MM.1S (cell line): ENCODE measurements around the gene NRG3.
"Not testable (repeated sequence)": the region's sequence is repeated elsewhere in the genome, so short reads cannot be mapped to it uniquely, and the experiment has no call there.

ENCODE experiments used
- DNase-seq: peaks from one replicate; pipeline ENCODE4 v3.0.0-alpha.2; 2015
- H2AFZ ChIP-seq: fragments of 300-600 bp; sonication (generic); 2 replicates; pipeline ENCODE4 v1.6.0; 2016; ENCODE audit warnings: antibody characterized with exemption, low read length
- H3F3A ChIP-seq: fragments of 300-600 bp; sonication (generic); 2 replicates; pipeline ENCODE4 v1.6.1; 2016; ENCODE audit warnings: mild to moderate bottlenecking, antibody characterized with exemption, low read length, moderate library complexity, mixed read lengths; ENCODE audit not compliant: insufficient read depth
- H3K27ac ChIP-seq: fragments of 300-600 bp; sonication (generic); 2 replicates; pipeline ENCODE4 v1.5.1; 2016; ENCODE audit warnings: mild to moderate bottlenecking, low read length
- H3K27me3 ChIP-seq: fragments of 300-600 bp; sonication (generic); replicated peaks from 2 replicates; pipeline ENCODE4 v1.6.0; 2016; ENCODE audit warnings: low read length; ENCODE audit not compliant: insufficient read depth
- H3K36me3 ChIP-seq: fragments of 300-600 bp; sonication (generic); replicated peaks from 2 replicates; pipeline ENCODE4 v1.6.1; 2016; ENCODE audit warnings: mild to moderate bottlenecking, low read length, mixed read lengths; ENCODE audit not compliant: insufficient read depth
- H3K4me1 ChIP-seq: fragments of 300-600 bp; sonication (generic); 2 replicates; pipeline ENCODE4 v1.6.1; 2016; ENCODE audit warnings: low read length, mixed read lengths
- H3K4me2 ChIP-seq: fragments of 300-600 bp; sonication (generic); 2 replicates; pipeline ENCODE4 v1.6.0; 2016; ENCODE audit warnings: low read depth, low read length
- H3K4me3 ChIP-seq: fragments of 300-600 bp; sonication (generic); 2 replicates; pipeline ENCODE4 v1.5.1; 2016; ENCODE audit warnings: low read length, mixed read lengths
- H3K79me2 ChIP-seq: fragments of 300-600 bp; sonication (generic); 2 replicates; pipeline ENCODE4 v1.6.1; 2016; ENCODE audit warnings: mixed run types, low read length, mixed read lengths
- H3K9ac ChIP-seq: fragments of 300-600 bp; sonication (generic); 2 replicates; pipeline ENCODE4 v1.6.1; 2016; ENCODE audit warnings: low read length, mixed read lengths
- H3K9me2 ChIP-seq: fragments of 300-600 bp; sonication (generic); replicated peaks from 2 replicates; pipeline ENCODE4 v1.6.1; 2016; ENCODE audit warnings: mild to moderate bottlenecking, low read length, mixed read lengths; ENCODE audit not compliant: insufficient read depth
- H3K9me3 ChIP-seq: fragments of 300-600 bp; sonication (generic); replicated peaks from 2 replicates; pipeline ENCODE4 v1.6.1; 2016; ENCODE audit warnings: mild to moderate bottlenecking, low read length, mixed read lengths; ENCODE audit not compliant: insufficient read depth
- H4K20me1 ChIP-seq: fragments of 300-600 bp; sonication (generic); 2 replicates; pipeline ENCODE4 v1.6.1; 2016; ENCODE audit warnings: mild to moderate bottlenecking, low read length, moderate library complexity, mixed read lengths; ENCODE audit not compliant: insufficient read depth
- CTCF ChIP-seq: fragments of 300-600 bp; sonication (generic); IDR thresholded peaks from 2 replicates; pipeline ENCODE4 v1.5.1; 2016; ENCODE audit warnings: antibody characterized with exemption, low read length, mixed read lengths
- EZH2 ChIP-seq: fragments of 300-600 bp; sonication (generic); optimal IDR thresholded peaks from 2 replicates; pipeline ENCODE3; 2017; ENCODE audit warnings: low read depth, mild to moderate bottlenecking, antibody characterized with exemption, low read length, mixed read lengths
- EZH2phosphoT487 ChIP-seq: fragments of 300-600 bp; sonication (generic); IDR thresholded peaks from 2 replicates; pipeline ENCODE4 v1.6.1; 2018; ENCODE audit warnings: antibody characterized with exemption, low read length

The NRG3 gene

GRCh38 chr10:82981137-82981723 lies 1106.2 kb downstream of the NRG3 start:
- H3K4me3 ChIP-seq = no peak overlapping the region
- no peak overlapping the region for H2AFZ ChIP-seq
- no peaks in the 10 kb centered on the region for H3K9me3 ChIP-seq
- no peaks in the 10 kb centered on the region for H3K27me3 ChIP-seq
- H3K4me2 ChIP-seq = no peak overlapping the region
- no peaks in the 10 kb centered on the region for H3K9me2 ChIP-seq
- DNase-seq = no peak
- H4K20me1 ChIP-seq = no peaks in the 10 kb centered on the region
- H3K36me3 ChIP-seq = no peaks in the 10 kb centered on the region
- H3K4me1 ChIP-seq = no peaks in the 10 kb centered on the region
- TF ChIP-seq CTCF (no peak), EZH2phosphoT487 (no peak), EZH2 (no peak)
- H3K79me2 ChIP-seq = no peaks in the 10 kb centered on the region
- H3K9ac ChIP-seq = no peak overlapping the region
- H3F3A ChIP-seq = no peaks in the 10 kb centered on the region
- H3K27ac ChIP-seq = no peak overlapping the region

- H3K27ac ChIP-seq = no peak overlapping the region
- no peaks in the 10 kb centered on the region for H3F3A ChIP-seq
- no peaks in the 10 kb centered on the region for H3K9me2 ChIP-seq
- no peaks in the 10 kb centered on the region for H4K20me1 ChIP-seq
- H3K4me1 ChIP-seq = no peaks in the 10 kb centered on the region
- no peak overlapping the region for H3K4me3 ChIP-seq
- H2AFZ ChIP-seq = no peak overlapping the region
- no peaks in the 10 kb centered on the region for H3K27me3 ChIP-seq
- no peak overlapping the region for H3K9ac ChIP-seq
- H3K36me3 ChIP-seq = no peaks in the 10 kb centered on the region
- no peak for DNase-seq
- no peak overlapping the region for H3K4me2 ChIP-seq
- H3K79me2 ChIP-seq = no peaks in the 10 kb centered on the region
- no peak for TF ChIP-seq EZH2
- TF ChIP-seq EZH2phosphoT487 = no peak
- no peak for TF ChIP-seq CTCF
- H3K9me3 ChIP-seq = no peaks in the 10 kb centered on the region
Measured at GRCh38 chr10:82982110-82982608, 1107.2 kb downstream of the NRG3 start.

GRCh38 chr10:82986216-82986615 lies 1111.2 kb downstream of the NRG3 start:
- Histone ChIP-seq H3K9me3 (no peaks in the 10 kb centered on the region), H3F3A (no peaks in the 10 kb centered on the region), H3K4me2 (no peak overlapping the region), H3K36me3 (no peaks in the 10 kb centered on the region), H3K9ac (no peak overlapping the region), H4K20me1 (no peaks in the 10 kb centered on the region), H2AFZ (no peak overlapping the region), H3K9me2 (no peaks in the 10 kb centered on the region), H3K79me2 (no peaks in the 10 kb centered on the region), H3K4me1 (no peaks in the 10 kb centered on the region), H3K27me3 (no peaks in the 10 kb centered on the region), H3K4me3 (no peak overlapping the region), H3K27ac (no peak overlapping the region)
- TF ChIP-seq EZH2phosphoT487 (no peak), EZH2 (no peak), CTCF (no peak)
- DNase-seq = no peak

- not testable (repeated sequence) for H3K9me3 ChIP-seq, H3K36me3 ChIP-seq, H3K4me1 ChIP-seq, H3K4me3 ChIP-seq, H3K4me2 ChIP-seq, H3F3A ChIP-seq, H3K27me3 ChIP-seq, DNase-seq, H4K20me1 ChIP-seq, H2AFZ ChIP-seq, H3K9ac ChIP-seq, H3K9me2 ChIP-seq, H3K79me2 ChIP-seq, H3K27ac ChIP-seq
Measured at GRCh38 chr10:83006479-83006878, 1131.5 kb downstream of the NRG3 start.
